Measurements from ENCODE around the gene CCR9. TPM values are rescaled to one million over a fixed set of nuclear protein-coding genes. Genes with fewer than 3 reads are reported as not detected.

Gene CCR9
- total and polyA plus RNA-seq, 2 experiments from 2014 or later = not detected

DNA sequence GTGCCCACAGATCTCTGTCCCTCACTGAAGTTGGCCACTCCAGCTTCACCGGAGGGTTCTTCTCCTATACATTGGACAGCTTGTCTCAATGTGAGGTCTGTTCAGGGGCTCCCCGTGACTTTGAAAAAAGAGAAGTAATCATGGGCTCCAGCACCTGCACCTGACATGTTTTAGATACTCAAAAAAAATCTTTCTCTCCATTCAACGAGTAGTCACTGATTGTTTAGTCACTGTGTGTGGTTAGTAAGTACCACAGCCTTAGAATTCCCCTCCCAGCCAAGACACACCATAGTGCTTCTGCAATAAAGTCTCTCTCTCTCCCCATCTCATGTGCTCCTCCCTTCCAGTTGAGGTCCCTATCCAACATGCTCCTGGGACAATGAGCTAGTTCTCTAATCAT is 18.6 kb downstream of the CCR9 start:
- H3F3A ChIP-seq (replicated peaks; ENCODE audit: low read depth) = no peaks in the 10 kb centered on the region
- Mint-ChIP-seq H3K27me3 (ENCODE audit: insufficient read depth, low read depth, poor library complexity) (peaks cover 9% of the 10 kb centered on the region), H3K36me3 (ENCODE audit: low read depth) (no peaks in the 10 kb centered on the region), H3K4me1 (no peaks in the 10 kb centered on the region), H3K4me3 (no peak overlapping the region), H3K9me3 (no peaks in the 10 kb centered on the region), H3K27ac (no peak overlapping the region)
- H3K4me1 ChIP-seq (ENCODE audit: insufficient read depth) = no peaks in the 10 kb centered on the region
- H2AFZ ChIP-seq = no peak overlapping the region
- peaks cover 10% of the 10 kb centered on the region; the same call in 1 of the 2 replicates for H3K9me2 ChIP-seq (ENCODE audit: insufficient read depth)
- no peak overlapping the region for H3K27ac ChIP-seq (ENCODE audit: low read depth)
- no peak overlapping the region for H3K4me2 ChIP-seq
- no peak overlapping the region for H3K4me3 ChIP-seq
- TF ChIP-seq ZNF331 (CRISPR knock-in tag; IDR thresholded peaks at IDR 0.05; ENCODE audit: low read depth) = no peak
- TF ChIP-seq CREB1 (CRISPR knock-in tag; IDR thresholded peaks at IDR 0.05; ENCODE audit: low read depth) = no peak
- TF ChIP-seq, protein P1, sequence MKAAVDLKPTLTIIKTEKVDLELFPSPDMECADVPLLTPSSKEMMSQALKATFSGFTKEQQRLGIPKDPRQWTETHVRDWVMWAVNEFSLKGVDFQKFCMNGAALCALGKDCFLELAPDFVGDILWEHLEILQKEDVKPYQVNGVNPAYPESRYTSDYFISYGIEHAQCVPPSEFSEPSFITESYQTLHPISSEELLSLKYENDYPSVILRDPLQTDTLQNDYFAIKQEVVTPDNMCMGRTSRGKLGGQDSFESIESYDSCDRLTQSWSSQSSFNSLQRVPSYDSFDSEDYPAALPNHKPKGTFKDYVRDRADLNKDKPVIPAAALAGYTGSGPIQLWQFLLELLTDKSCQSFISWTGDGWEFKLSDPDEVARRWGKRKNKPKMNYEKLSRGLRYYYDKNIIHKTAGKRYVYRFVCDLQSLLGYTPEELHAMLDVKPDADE (IDR thresholded peaks at IDR 0.05) = no peak
- TF ChIP-seq, protein P2, sequence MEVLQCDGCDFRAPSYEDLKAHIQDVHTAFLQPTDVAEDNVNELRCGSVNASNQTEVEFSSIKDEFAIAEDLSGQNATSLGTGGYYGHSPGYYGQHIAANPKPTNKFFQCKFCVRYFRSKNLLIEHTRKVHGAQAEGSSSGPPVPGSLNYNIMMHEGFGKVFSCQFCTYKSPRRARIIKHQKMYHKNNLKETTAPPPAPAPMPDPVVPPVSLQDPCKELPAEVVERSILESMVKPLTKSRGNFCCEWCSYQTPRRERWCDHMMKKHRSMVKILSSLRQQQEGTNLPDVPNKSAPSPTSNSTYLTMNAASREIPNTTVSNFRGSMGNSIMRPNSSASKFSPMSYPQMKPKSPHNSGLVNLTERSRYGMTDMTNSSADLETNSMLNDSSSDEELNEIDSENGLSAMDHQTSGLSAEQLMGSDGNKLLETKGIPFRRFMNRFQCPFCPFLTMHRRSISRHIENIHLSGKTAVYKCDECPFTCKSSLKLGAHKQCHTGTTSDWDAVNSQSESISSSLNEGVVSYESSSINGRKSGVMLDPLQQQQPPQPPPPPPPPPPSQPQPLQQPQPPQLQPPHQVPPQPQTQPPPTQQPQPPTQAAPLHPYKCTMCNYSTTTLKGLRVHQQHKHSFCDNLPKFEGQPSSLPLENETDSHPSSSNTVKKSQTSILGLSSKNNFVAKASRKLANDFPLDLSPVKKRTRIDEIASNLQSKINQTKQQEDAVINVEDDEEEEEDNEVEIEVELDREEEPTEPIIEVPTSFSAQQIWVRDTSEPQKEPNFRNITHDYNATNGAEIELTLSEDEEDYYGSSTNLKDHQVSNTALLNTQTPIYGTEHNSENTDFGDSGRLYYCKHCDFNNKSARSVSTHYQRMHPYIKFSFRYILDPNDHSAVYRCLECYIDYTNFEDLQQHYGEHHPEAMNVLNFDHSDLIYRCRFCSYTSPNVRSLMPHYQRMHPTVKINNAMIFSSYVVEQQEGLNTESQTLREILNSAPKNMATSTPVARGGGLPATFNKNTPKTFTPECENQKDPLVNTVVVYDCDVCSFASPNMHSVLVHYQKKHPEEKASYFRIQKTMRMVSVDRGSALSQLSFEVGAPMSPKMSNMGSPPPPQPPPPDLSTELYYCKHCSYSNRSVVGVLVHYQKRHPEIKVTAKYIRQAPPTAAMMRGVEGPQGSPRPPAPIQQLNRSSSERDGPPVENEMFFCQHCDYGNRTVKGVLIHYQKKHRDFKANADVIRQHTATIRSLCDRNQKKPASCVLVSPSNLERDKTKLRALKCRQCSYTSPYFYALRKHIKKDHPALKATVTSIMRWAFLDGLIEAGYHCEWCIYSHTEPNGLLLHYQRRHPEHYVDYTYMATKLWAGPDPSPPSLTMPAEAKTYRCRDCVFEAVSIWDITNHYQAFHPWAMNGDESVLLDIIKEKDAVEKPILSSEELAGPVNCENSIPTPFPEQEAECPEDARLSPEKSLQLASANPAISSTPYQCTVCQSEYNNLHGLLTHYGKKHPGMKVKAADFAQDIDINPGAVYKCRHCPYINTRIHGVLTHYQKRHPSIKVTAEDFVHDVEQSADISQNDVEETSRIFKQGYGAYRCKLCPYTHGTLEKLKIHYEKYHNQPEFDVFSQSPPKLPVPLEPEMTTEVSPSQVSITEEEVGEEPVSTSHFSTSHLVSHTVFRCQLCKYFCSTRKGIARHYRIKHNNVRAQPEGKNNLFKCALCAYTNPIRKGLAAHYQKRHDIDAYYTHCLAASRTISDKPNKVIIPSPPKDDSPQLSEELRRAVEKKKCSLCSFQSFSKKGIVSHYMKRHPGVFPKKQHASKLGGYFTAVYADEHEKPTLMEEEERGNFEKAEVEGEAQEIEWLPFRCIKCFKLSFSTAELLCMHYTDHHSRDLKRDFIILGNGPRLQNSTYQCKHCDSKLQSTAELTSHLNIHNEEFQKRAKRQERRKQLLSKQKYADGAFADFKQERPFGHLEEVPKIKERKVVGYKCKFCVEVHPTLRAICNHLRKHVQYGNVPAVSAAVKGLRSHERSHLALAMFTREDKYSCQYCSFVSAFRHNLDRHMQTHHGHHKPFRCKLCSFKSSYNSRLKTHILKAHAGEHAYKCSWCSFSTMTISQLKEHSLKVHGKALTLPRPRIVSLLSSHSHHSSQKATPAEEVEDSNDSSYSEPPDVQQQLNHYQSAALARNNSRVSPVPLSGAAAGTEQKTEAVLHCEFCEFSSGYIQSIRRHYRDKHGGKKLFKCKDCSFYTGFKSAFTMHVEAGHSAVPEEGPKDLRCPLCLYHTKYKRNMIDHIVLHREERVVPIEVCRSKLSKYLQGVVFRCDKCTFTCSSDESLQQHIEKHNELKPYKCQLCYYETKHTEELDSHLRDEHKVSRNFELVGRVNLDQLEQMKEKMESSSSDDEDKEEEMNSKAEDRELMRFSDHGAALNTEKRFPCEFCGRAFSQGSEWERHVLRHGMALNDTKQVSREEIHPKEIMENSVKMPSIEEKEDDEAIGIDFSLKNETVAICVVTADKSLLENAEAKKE (CRISPR knock-in tag; IDR thresholded peaks at IDR 0.05) = no peak
- no peak for TF ChIP-seq EZH2 (IDR thresholded peaks at IDR 0.05; ENCODE audit: low read depth, unreplicated experiment)
- ATAC-seq (no peak), DNase-seq (ENCODE audit: low spot score) (no peak)
- no peaks in the 10 kb centered on the region for H4K20me1 ChIP-seq (replicated peaks; ENCODE audit: insufficient read depth)
- H3K27me3 ChIP-seq (ENCODE audit: insufficient read depth) = no peaks in the 10 kb centered on the region
- no peaks in the 10 kb centered on the region for H3K36me3 ChIP-seq (ENCODE audit: insufficient read depth)
- no peaks in the 10 kb centered on the region for H3K79me2 ChIP-seq (replicated peaks; ENCODE audit: insufficient read depth)

DNA sequence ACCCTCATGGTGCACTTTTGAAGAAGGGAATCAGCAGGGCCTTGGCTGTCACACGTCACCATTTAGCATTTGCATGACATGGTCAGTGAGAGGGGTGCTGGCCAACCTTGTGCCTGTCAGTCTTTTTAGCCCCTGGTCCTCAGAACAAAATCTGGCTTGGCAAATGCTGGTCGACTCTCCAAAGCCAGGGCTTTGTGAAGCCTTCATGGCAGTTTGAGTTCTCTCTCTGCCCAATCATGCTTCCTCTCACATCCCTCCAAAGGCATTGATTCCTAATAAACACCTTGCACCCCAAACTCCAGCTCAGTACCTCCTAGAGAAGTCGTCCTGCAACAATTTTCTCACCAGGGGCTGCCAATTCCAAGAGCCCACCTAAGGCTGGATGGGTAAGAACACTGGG is 19.4 kb downstream of the CCR9 start:
- H3K4me3 Mint-ChIP-seq = no peak overlapping the region
- TF ChIP-seq, protein P3, sequence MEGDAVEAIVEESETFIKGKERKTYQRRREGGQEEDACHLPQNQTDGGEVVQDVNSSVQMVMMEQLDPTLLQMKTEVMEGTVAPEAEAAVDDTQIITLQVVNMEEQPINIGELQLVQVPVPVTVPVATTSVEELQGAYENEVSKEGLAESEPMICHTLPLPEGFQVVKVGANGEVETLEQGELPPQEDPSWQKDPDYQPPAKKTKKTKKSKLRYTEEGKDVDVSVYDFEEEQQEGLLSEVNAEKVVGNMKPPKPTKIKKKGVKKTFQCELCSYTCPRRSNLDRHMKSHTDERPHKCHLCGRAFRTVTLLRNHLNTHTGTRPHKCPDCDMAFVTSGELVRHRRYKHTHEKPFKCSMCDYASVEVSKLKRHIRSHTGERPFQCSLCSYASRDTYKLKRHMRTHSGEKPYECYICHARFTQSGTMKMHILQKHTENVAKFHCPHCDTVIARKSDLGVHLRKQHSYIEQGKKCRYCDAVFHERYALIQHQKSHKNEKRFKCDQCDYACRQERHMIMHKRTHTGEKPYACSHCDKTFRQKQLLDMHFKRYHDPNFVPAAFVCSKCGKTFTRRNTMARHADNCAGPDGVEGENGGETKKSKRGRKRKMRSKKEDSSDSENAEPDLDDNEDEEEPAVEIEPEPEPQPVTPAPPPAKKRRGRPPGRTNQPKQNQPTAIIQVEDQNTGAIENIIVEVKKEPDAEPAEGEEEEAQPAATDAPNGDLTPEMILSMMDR (conservative IDR thresholded peaks at IDR 0.05; ENCODE audit: low read depth in 2 of 2) = no peak
- TF ChIP-seq, protein P1 (IDR thresholded peaks at IDR 0.05) = no peak
- TF ChIP-seq JUNB (IDR thresholded peaks at IDR 0.05; ENCODE audit: unreplicated experiment) (no peak), ZNF331 (CRISPR knock-in tag; IDR thresholded peaks at IDR 0.05; ENCODE audit: low read depth) (no peak), ZNF114 (CRISPR knock-in tag; IDR thresholded peaks at IDR 0.05) (no peak)

More for the DNA sequence above, 19.4 kb downstream of the CCR9 start:
- Mint-ChIP-seq H3K27me3 (ENCODE audit: insufficient read depth, low read depth, poor library complexity) (peaks cover 9% of the 10 kb centered on the region), H3K36me3 (ENCODE audit: low read depth) (no peaks in the 10 kb centered on the region), H3K4me1 (no peaks in the 10 kb centered on the region), H3K27ac (no peak overlapping the region), H3K9me3 (no peaks in the 10 kb centered on the region)
- Histone ChIP-seq H3K9me2 (ENCODE audit: insufficient read depth) (peaks cover 10% of the 10 kb centered on the region; the same call in 1 of the 2 replicates), H3K36me3 (ENCODE audit: insufficient read depth) (no peaks in the 10 kb centered on the region), H4K20me1 (replicated peaks; ENCODE audit: insufficient read depth) (no peaks in the 10 kb centered on the region), H3K4me2 (no peak overlapping the region), H3K27me3 (ENCODE audit: insufficient read depth) (no peaks in the 10 kb centered on the region), H2AFZ (no peak overlapping the region), H3K27ac (ENCODE audit: low read depth) (no peak overlapping the region), H3K79me2 (replicated peaks; ENCODE audit: insufficient read depth) (no peaks in the 10 kb centered on the region), H3F3A (replicated peaks; ENCODE audit: low read depth) (no peaks in the 10 kb centered on the region), H3K4me3 (no peak overlapping the region), H3K4me1 (ENCODE audit: insufficient read depth) (no peaks in the 10 kb centered on the region)
- ATAC-seq (no peak), DNase-seq (ENCODE audit: low spot score) (no peak)

Data from GM23338 (cell line).